T-helper 1 cell treated with Interleukin-12 subunit alpha and Interleukin-12 subunit beta and Interleukin-4 antibody, amounts not matched to agents 30 μg/mL and 1 μg/mL, for 36 hours (primary cell): ENCODE results near the gene HNF4A.
A peak's percentile ranks its signal among the peaks of the same experiment; 100 is the strongest.
"Not testable (repeated sequence)": the region's sequence is repeated elsewhere in the genome, so short reads cannot be mapped to it uniquely, and the experiment has no call there.

Experiments used
- H3K27ac Mint-ChIP-seq: one replicate; pipeline ENCODE4 v1.8.0; 2021; ENCODE audit warnings: mild to moderate bottlenecking, mixed read lengths
- H3K27me3 Mint-ChIP-seq: one replicate; pipeline ENCODE4 v1.8.0; 2021; ENCODE audit warnings: low read depth, mixed read lengths
- H3K36me3 Mint-ChIP-seq: one replicate; pipeline ENCODE4 v1.8.0; 2021; ENCODE audit warnings: low read depth, mixed read lengths
- H3K4me1 Mint-ChIP-seq: one replicate; pipeline ENCODE4 v1.8.0; 2021; ENCODE audit warnings: low read depth, mixed read lengths
- H3K4me3 Mint-ChIP-seq: one replicate; pipeline ENCODE4 v1.8.0; 2021; ENCODE audit warnings: mild to moderate bottlenecking, moderate library complexity, mixed read lengths
- H3K9me3 Mint-ChIP-seq: one replicate; pipeline ENCODE4 v1.8.0; 2021; ENCODE audit warnings: mixed read lengths

HNF4A gene

DNA sequence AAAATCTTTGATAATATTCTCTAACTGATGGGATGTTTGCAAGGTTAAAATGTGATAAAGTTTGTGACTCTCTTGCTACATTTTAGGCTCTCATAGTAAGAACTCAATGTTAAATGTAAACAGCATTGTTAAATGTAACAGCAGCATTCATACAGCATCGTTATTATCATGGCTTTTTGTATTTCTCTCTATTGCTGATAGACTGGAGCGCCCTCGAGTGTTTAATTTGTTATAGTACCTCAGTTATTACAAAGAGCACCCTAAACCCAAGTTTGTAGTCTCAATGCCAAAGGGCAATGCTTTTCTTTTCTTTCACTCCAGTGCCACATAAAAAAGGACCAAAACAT is 105.3 kb downstream of the HNF4A start:
- H3K27ac Mint-ChIP-seq = no peak overlapping the region
- no peak overlapping the region for H3K4me3 Mint-ChIP-seq

GRCh38 chr20:44461142-44461802 is 105.8 kb downstream of the HNF4A start:
- Mint-ChIP-seq H3K4me3 (no peak overlapping the region), H3K36me3 (no peaks in the 10 kb centered on the region)

More for the DNA sequence above, 105.3 kb downstream of the HNF4A start:
- Mint-ChIP-seq H3K27me3 (no peaks in the 10 kb centered on the region), H3K4me1 (no peaks in the 10 kb centered on the region), H3K36me3 (no peaks in the 10 kb centered on the region), H3K9me3 (no peaks in the 10 kb centered on the region)

DNA sequence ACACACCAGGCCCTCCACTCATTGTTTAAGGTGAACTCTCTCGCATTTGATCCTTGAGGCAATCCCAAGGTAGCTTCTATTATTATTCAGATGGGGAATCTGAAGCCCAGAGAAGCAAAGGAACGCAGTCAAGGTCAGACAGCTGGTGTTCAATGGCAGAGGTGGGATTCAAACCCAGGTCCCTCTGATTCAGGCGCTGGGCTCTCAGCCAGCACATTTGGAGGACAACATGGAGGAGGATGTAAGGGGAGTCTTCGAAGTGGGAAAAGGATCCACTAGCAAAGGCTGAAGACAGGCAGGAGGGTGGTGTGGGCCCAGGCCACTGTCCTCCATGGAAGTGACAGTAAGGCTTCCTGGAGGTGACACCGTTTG is 106.3 kb downstream of the HNF4A start:
- no peak overlapping the region for H3K27ac Mint-ChIP-seq
- no peaks in the 10 kb centered on the region for H3K36me3 Mint-ChIP-seq
- peaks cover 3% of the 10 kb centered on the region for H3K27me3 Mint-ChIP-seq
- H3K4me3 Mint-ChIP-seq = no peak overlapping the region
- no peaks in the 10 kb centered on the region for H3K4me1 Mint-ChIP-seq
- no peaks in the 10 kb centered on the region for H3K9me3 Mint-ChIP-seq

More at GRCh38 chr20:44461142-44461802, 105.8 kb downstream of the HNF4A start:
- Mint-ChIP-seq H3K27me3 (no peaks in the 10 kb centered on the region), H3K27ac (no peak overlapping the region), H3K4me1 (no peaks in the 10 kb centered on the region), H3K9me3 (no peaks in the 10 kb centered on the region)

DNA sequence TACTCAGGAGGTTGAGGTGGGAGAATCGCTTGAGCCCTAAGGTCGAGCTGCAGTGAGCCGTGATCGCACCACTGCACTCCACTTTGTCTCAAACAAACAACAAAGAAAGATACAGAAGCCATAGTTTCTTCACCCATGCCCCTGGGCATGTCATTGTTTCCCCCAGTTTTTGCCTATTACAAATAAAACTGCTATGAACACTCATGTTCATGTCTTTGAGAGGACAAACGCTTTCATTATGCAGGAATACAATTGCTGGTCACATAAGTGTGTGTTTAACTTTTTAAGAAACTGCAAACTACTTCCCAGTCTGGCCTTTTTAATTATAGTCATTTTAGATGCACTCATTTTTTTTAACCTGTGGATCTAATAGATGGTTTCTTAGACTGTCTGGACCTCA is 108.0 kb downstream of the HNF4A start:
- no peak overlapping the region for H3K27ac Mint-ChIP-seq
- H3K4me1 Mint-ChIP-seq = no peaks in the 10 kb centered on the region
- H3K36me3 Mint-ChIP-seq = no peaks in the 10 kb centered on the region
- H3K4me3 Mint-ChIP-seq = no peak overlapping the region
- H3K9me3 Mint-ChIP-seq = no peaks in the 10 kb centered on the region
- H3K27me3 Mint-ChIP-seq = peaks cover 3% of the 10 kb centered on the region

- Mint-ChIP-seq H3K27ac (no peak overlapping the region), H3K36me3 (no peaks in the 10 kb centered on the region), H3K27me3 (peaks cover 3% of the 10 kb centered on the region), H3K4me3 (no peak overlapping the region), H3K4me1 (no peaks in the 10 kb centered on the region), H3K9me3 (no peaks in the 10 kb centered on the region)
These were observed 109.0 kb downstream of the HNF4A start for GRCh38 chr20:44464514-44464913.

- no peaks in the 10 kb centered on the region for H3K9me3 Mint-ChIP-seq
- no peak overlapping the region for H3K4me3 Mint-ChIP-seq
- no peak overlapping the region for H3K27ac Mint-ChIP-seq
- no peaks in the 10 kb centered on the region for H3K36me3 Mint-ChIP-seq
- no peaks in the 10 kb centered on the region for H3K4me1 Mint-ChIP-seq
- H3K27me3 Mint-ChIP-seq = peaks cover 3% of the 10 kb centered on the region
These were observed 109.6 kb downstream of the HNF4A start for GRCh38 chr20:44465001-44465560.

DNA sequence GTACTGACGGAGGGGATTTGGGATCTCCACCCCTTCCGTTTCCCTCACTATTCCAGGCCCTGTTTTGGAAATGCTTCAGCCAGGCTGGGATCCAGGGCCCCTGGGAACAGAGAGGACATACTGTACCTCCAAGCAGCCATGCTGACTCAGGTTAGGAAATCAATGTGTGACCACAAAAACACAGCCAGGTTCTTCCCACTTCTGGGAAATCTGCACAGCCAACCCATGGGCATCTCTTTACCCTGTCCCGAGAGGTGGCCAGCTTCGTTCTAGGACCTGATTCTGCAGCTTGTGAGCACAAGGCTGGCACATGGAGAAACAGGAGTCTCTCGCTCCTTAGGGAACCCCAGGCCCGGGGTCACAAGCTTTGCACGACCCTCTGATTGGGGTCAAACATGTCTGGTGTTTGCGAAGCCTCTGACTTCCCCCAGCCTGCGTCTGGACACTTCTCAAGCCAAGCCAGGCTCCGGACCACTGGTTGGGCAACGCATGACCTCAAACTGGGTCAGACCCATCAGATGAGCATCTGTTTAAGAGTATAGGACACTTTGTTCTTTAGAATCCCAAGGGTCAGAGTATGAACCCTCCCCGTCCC is 111.9 kb downstream of the HNF4A start:
- no peak overlapping the region for H3K4me3 Mint-ChIP-seq
- H3K27ac Mint-ChIP-seq = no peak overlapping the region
- no peaks in the 10 kb centered on the region for H3K4me1 Mint-ChIP-seq
- no peaks in the 10 kb centered on the region for H3K36me3 Mint-ChIP-seq
- H3K27me3 Mint-ChIP-seq = peaks cover 3% of the 10 kb centered on the region
- no peaks in the 10 kb centered on the region for H3K9me3 Mint-ChIP-seq

DNA sequence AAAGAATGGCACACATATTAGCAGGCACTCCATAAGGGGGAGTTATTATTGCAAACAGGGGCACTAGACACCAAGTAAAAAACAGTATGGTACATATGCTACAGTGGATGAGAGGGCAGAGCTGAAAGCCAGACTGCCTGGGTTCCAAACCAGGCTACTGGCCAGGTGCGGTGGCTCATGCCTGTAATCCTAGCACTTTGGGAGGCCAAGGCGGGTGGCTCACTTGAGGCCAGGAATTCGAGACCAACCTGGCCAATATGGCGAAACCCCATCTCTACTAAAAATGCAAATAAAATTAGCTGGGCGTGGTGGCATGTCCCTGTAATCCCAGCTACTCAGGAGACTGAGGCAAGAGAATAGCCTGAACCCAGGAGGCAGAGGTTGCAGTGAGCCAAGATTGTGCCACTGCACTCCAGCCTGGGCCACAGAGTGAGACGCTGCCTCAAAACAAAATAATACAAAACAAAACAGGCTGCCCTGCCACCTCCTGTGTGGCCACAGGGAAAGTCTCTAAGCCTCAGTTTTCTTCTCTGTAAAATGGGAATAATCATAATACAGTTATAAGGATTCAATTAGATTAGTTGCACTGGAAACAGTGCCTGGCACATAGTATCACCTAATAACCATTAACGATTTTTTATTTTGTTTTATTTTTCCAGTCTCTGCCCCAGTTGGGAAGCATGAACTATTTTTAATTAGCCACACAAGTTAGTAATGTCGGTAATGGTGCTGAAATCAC is 112.7 kb downstream of the HNF4A start:
- no peaks in the 10 kb centered on the region for H3K36me3 Mint-ChIP-seq
- no peaks in the 10 kb centered on the region for H3K9me3 Mint-ChIP-seq
- H3K27me3 Mint-ChIP-seq = peaks cover 3% of the 10 kb centered on the region
- no peak overlapping the region for H3K4me3 Mint-ChIP-seq
- H3K27ac Mint-ChIP-seq = no peak overlapping the region
- no peaks in the 10 kb centered on the region for H3K4me1 Mint-ChIP-seq

GRCh38 chr20:44470327-44470726 is 114.8 kb downstream of the HNF4A start:
- peaks cover 3% of the 10 kb centered on the region for H3K27me3 Mint-ChIP-seq
- no peak overlapping the region for H3K4me3 Mint-ChIP-seq
- H3K27ac Mint-ChIP-seq = no peak overlapping the region

GRCh38 chr20:44471481-44471882 is 116.0 kb downstream of the HNF4A start:
- H3K27me3 Mint-ChIP-seq = peaks cover 3% of the 10 kb centered on the region
- H3K4me1 Mint-ChIP-seq = peaks cover 13% of the 10 kb centered on the region
- H3K36me3 Mint-ChIP-seq = no peaks in the 10 kb centered on the region
- H3K27ac Mint-ChIP-seq = no peak overlapping the region
- H3K4me3 Mint-ChIP-seq = no peak overlapping the region
- H3K9me3 Mint-ChIP-seq = no peaks in the 10 kb centered on the region

More at GRCh38 chr20:44470327-44470726, 114.8 kb downstream of the HNF4A start:
- Mint-ChIP-seq H3K4me1 (peaks cover 6% of the 10 kb centered on the region), H3K36me3 (no peaks in the 10 kb centered on the region), H3K9me3 (no peaks in the 10 kb centered on the region)

- not testable (repeated sequence) for H3K4me3 Mint-ChIP-seq, H3K9me3 Mint-ChIP-seq
These were observed 116.8 kb downstream of the HNF4A start for GRCh38 chr20:44472283-44472682.

GRCh38 chr20:44475372-44475693 is 119.8 kb downstream of the HNF4A start:
- Mint-ChIP-seq H3K27ac (peak overlapping the region; percentile 92), H3K4me1 (peaks cover 22% of the 10 kb centered on the region), H3K9me3 (no peaks in the 10 kb centered on the region), H3K27me3 (no peaks in the 10 kb centered on the region), H3K36me3 (peaks cover 2% of the 10 kb centered on the region), H3K4me3 (peak overlapping the region; percentile 93)

More at GRCh38 chr20:44472283-44472682, 116.8 kb downstream of the HNF4A start:
- not testable (repeated sequence) for H3K27me3 Mint-ChIP-seq, H3K27ac Mint-ChIP-seq, H3K36me3 Mint-ChIP-seq
- H3K4me1 Mint-ChIP-seq = peaks cover 20% of the 10 kb centered on the region

DNA sequence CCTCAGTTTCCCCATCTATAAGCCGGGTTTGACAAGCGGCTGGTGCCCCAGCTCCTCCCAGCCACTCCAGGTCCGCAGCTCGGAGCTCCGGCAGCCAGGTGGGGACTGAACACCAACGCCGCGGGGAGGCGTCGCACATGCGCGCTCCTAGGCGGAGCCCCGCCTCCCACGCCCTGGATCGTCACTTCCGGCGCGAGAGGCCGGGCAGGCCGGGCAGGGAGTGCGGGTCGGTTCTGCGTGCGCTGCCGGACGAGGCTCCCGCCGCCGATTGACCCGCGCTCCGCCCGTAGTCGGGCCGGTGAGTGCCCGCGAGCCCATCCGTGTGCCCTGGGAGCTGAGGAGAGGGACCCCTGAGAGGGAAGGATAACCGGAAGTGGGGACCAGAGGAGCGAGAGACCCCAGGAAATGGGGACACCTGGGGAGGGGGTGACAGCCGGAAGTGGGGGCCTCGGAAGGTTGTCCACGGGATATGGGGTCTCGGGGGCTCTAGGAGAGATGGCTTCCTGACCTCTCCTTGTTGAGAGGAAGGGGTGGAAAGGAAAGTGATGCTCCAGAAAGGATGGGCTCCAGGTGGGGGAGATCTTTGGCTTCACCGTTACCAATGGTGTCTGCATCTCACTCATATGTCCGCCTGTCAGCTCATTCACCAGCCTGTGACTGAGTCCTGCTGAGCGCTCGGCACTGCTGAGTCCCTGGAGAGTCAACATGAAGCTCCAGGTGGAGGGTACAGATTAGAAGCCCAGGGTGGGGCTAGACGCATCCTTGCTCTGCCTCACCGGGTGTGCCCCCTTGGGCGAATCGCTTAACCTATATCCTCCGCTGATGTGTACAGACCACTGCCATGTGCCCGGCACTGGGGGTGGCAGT is 120.4 kb downstream of the HNF4A start, which contains the start of gene TTPAL:
Gene TTPAL, plus strand, starts transcription at position 181 of the 867 bp plus-strand sequence. CDS start 4,126 bp downstream, outside the sequence.
- H3K27me3 Mint-ChIP-seq = no peaks in the 10 kb centered on the region
- H3K9me3 Mint-ChIP-seq = no peaks in the 10 kb centered on the region
- H3K27ac Mint-ChIP-seq = peak within 1 kb of the TSS; percentile 92
- H3K36me3 Mint-ChIP-seq = peaks cover 5% of the 10 kb centered on the region
- H3K4me1 Mint-ChIP-seq = peaks cover 22% of the 10 kb centered on the region
- peak within 1 kb of the TSS; percentile 93 for H3K4me3 Mint-ChIP-seq

DNA sequence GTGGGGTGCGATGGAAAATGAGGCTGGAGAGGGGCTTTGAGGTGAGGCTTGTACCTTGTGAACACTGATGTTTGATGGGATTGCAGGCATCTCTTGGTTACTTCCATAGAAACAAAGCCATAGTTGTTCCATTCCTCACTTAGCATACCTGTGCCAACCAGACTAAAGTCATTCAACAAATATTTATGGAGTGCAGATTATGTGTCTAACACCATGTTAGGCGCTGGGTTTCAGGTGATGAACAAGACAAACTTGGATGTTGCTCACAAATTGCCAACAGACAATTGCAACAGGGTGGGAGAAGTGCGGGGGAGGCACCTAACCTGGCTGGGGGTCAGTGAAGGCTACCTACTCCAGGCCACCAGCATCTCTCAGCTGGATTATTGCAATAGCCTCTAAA is 121.7 kb downstream of the HNF4A start:
- Mint-ChIP-seq H3K36me3 (peaks cover 15% of the 10 kb centered on the region), H3K27ac (no peak overlapping the region), H3K9me3 (no peaks in the 10 kb centered on the region), H3K27me3 (no peaks in the 10 kb centered on the region), H3K4me1 (peaks cover 22% of the 10 kb centered on the region), H3K4me3 (peak overlapping the region; percentile 29)
